Naive thymus-derived CD8-positive, alpha-beta T cell (primary cell): ENCODE results near the gene TBC1D5. TPM values are rescaled to one million over a fixed set of nuclear protein-coding genes. Genes with fewer than 3 reads are reported as not detected.

Experiments used
- ATAC-seq, 2 donors: fragments of 150-1000 bp; cut with Tn5 transposase in 1 of 2; sonication (Bioruptor Pico), chemical (Tn5 transposase) in 1 of 2; 1 replicate in 1 of 2; 2 replicates in 1 of 2; pipeline ENCODE4 v1.10.0; 2021; ENCODE audit warnings: mild to moderate bottlenecking in 2 of 2, moderate library complexity in 2 of 2
- POLR2A ChIA-PET: fragments of 350-600 bp; sonication (Branson Sonifier 250); formaldehyde crosslinking; loops from one replicate; lab custom pipeline; 2021; ENCODE audit warnings: antibody characterized with exemption; lab: Charles Lee
- DNase-seq, 10 donors: peaks; one replicate each; pipeline versions ENCODE4 v3.0.0 to v3.0.0-alpha.2; 2020 to 2022
- H3K27ac Mint-ChIP-seq, 10 donors: one replicate each; pipeline ENCODE4 v1.8.0; 2020 to 2022; ENCODE audit warnings: mild to moderate bottlenecking in 10 of 10, mixed read lengths in 10 of 10, moderate library complexity in 4 of 10, inconsistent platforms in 1 of 10
- H3K27me3 Mint-ChIP-seq, 5 donors: one replicate each; pipeline ENCODE4 v1.8.0; 2021 to 2022; ENCODE audit warnings: mixed read lengths in 5 of 5
- H3K36me3 Mint-ChIP-seq, 3 donors: one replicate each; pipeline ENCODE4 v1.8.0; 2020 to 2022; ENCODE audit warnings: mixed read lengths in 3 of 3, mild to moderate bottlenecking in 2 of 3, inconsistent platforms in 1 of 3
- H3K4me1 Mint-ChIP-seq, 4 donors: one replicate each; pipeline ENCODE4 v1.8.0; 2021 to 2022; ENCODE audit warnings: mixed read lengths in 4 of 4
- H3K4me3 Mint-ChIP-seq, 10 donors: one replicate each; pipeline ENCODE4 v1.8.0; 2020 to 2022; ENCODE audit warnings: mild to moderate bottlenecking in 10 of 10, mixed read lengths in 10 of 10, moderate library complexity in 6 of 10, inconsistent platforms in 1 of 10
- H3K9me3 Mint-ChIP-seq, 9 donors: one replicate each; pipeline ENCODE4 v1.8.0; 2020 to 2022; ENCODE audit warnings: mixed read lengths in 9 of 9, mild to moderate bottlenecking in 3 of 9, inconsistent platforms in 1 of 9, moderate library complexity in 1 of 9
- polyA plus RNA-seq, 3 donors: library from polyadenylated mRNA; unstranded; fragments of 300-500 nt; fragmentation: Illumina TruSeq; gene quantifications; one replicate each; pipeline ENCODE4 v1.2.3, GENCODE V29; 2021
- total RNA-seq, 8 experiments: library from RNA in 2 of 8; stranded (reverse) in 2 of 8; gene quantifications; one replicate each; pipeline ENCODE4 v1.2.3 and lab custom pipeline; 2021 to 2026

TBC1D5 gene
- total and polyA plus RNA-seq, 5 experiments from 2014 or later: 21.8 to 34.7 (median 27.2) TPM

GRCh38 chr3:17562845-17563244 lies 179.6 kb downstream of the TBC1D5 start:
- ATAC-seq (no peak), DNase-seq (no peak)
- Mint-ChIP-seq H3K4me1 (peaks cover 2 to 16% (median 9%) of the 10 kb centered on the region in 4 donors), H3K4me3 (no peak overlapping the region), H3K27me3 (no peaks in the 10 kb centered on the region), H3K36me3 (peaks cover 0 to 13% (median 9%) of the 10 kb centered on the region in 3 donors), H3K9me3 (no peaks in the 10 kb centered on the region), H3K27ac (no peak overlapping the region)
- POLR2A ChIA-PET: no interaction called here

DNA sequence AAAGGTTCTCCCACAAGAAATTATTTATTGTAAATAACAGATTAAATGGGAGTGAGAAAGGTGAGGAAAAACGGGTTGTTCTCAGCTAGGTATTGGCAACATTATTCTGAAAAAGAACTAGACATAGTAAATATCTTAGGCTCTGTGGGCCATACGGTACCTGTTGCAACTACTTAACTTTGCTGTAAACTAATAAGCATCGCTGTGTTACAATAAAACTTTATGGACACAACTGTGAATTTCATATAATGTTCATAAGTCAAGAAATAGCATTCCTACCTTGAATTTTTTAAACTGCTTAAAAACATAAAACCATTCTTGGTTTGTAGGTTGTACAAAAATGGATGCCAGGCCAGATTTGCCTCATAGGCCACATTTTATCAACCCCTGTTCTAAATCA lies 183.9 kb downstream of the TBC1D5 start:
- H3K9me3 Mint-ChIP-seq: no peaks in the 10 kb centered on the region
- no peak overlapping the region for H3K27ac Mint-ChIP-seq
- ATAC-seq (no peak), DNase-seq (no peak)
- peaks cover 0 to 5% (median under 1%) of the 10 kb centered on the region in 4 donors for H3K4me1 Mint-ChIP-seq
- H3K36me3 Mint-ChIP-seq: peaks cover 0 to 22% (median 13%) of the 10 kb centered on the region in 3 donors
- POLR2A ChIA-PET: no interaction called here
- H3K27me3 Mint-ChIP-seq: no peaks in the 10 kb centered on the region
- no peak overlapping the region for H3K4me3 Mint-ChIP-seq

DNA sequence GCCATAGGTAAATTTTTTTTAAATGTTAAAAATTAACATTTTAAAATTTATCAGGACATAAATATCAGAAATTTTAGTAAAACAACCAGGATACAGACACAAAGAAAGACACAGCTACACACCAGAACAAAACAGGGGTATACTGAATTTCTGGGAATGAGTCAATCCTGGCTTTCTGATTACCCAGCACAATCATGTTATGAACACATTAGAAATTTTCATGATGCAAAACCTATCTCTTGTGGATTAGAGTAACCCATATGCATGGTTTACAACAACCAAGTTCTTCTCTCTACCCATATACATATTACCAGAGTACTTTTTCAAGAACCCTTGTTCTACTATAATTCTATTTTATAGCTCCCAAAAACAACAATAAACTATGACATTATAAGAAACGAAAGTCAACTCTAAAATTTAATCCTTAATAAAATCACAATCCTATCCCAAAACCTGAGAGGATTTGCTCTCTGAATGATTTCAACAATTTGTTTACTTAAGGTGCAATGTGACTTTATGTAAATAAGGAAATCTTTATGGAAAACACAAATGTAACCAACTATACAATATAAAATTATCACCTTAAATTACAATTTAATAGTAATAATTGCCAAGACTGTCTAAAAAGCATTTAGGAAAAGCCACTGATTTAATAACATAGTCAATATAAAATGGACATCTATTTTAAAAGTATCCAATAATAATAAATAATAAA lies 184.5 kb downstream of the TBC1D5 start:
- no peak overlapping the region for H3K27ac Mint-ChIP-seq
- H3K27me3 Mint-ChIP-seq: no peaks in the 10 kb centered on the region
- POLR2A ChIA-PET: no interaction called here
- H3K9me3 Mint-ChIP-seq: no peaks in the 10 kb centered on the region
- DNase-seq (no peak), ATAC-seq (no peak)
- peaks cover 0 to 22% (median 13%) of the 10 kb centered on the region in 3 donors for H3K36me3 Mint-ChIP-seq
- peaks cover 0 to 5% (median under 1%) of the 10 kb centered on the region in 4 donors for H3K4me1 Mint-ChIP-seq
- H3K4me3 Mint-ChIP-seq: no peak overlapping the region

DNA sequence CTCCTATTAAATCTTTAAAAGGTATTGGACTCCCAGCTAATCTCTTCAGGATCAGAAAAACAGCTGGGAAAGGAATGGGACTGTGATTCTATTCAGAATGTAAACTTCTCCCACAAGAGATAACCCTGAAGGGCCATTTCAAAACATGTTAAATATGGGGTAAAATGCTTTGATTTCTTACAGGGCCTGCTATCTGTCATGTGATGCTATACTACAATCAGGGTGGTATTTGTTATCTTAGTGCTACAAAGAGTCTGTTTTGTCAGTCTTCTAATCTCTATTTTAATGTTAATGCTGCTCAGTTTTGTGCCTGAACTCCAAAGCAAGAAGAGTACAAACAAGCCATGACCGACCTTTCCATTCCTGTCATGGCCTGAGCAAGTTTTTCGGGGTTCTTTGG lies 186.9 kb downstream of the TBC1D5 start:
- Mint-ChIP-seq H3K36me3 (peaks cover 0 to 24% (median 6%) of the 10 kb centered on the region in 3 donors), H3K4me1 (peaks cover 0 to 5% (median 2%) of the 10 kb centered on the region in 4 donors), H3K27me3 (no peaks in the 10 kb centered on the region), H3K9me3 (no peaks in the 10 kb centered on the region), H3K27ac (no peak overlapping the region), H3K4me3 (no peak overlapping the region)
- POLR2A ChIA-PET: no interaction called here
- ATAC-seq (no peak), DNase-seq (no peak)

DNA sequence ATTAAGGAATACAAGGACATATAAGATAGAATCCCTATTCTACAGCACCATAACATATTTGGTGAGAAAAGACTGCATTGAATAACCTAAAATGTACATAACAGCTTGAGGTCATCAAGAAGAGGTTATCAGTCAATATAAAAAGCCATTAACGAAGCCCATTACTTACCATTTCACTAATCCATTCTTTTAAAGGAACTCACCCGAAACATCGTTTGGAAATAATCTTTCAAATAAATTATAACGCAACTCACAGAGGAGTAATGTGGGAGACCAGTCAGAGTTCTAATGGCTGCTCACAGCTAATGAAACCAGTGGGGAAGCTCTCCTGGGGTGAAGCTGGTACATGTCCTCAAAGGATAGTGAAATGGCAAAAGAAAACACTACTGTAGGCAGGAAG lies 188.4 kb downstream of the TBC1D5 start:
- ATAC-seq (no peak), DNase-seq (no peak)
- no peaks in the 10 kb centered on the region for H3K9me3 Mint-ChIP-seq
- H3K4me3 Mint-ChIP-seq: no peak overlapping the region
- H3K27ac Mint-ChIP-seq: peak overlapping the region in 1 of 10 donors; percentile 12
- POLR2A ChIA-PET: no interaction called here
- peaks cover 0 to 17% (median under 1%) of the 10 kb centered on the region in 3 donors for H3K36me3 Mint-ChIP-seq
- H3K27me3 Mint-ChIP-seq: no peaks in the 10 kb centered on the region
- H3K4me1 Mint-ChIP-seq: peaks cover 0 to 5% (median 2%) of the 10 kb centered on the region in 4 donors

GRCh38 chr3:17553080-17553479 lies 189.4 kb downstream of the TBC1D5 start:
- H3K27me3 Mint-ChIP-seq: no peaks in the 10 kb centered on the region
- no peak for DNase-seq
- H3K4me1 Mint-ChIP-seq: peaks cover 0 to 5% (median 2%) of the 10 kb centered on the region in 4 donors
- H3K9me3 Mint-ChIP-seq: no peaks in the 10 kb centered on the region
- POLR2A ChIA-PET: no interaction called here
- ATAC-seq: no peak
- no peak overlapping the region for H3K4me3 Mint-ChIP-seq
- H3K27ac Mint-ChIP-seq: no peak overlapping the region
- H3K36me3 Mint-ChIP-seq: peaks cover 0 to 21% (median under 1%) of the 10 kb centered on the region in 3 donors

GRCh38 chr3:17552351-17552750 lies 190.1 kb downstream of the TBC1D5 start:
- no peaks in the 10 kb centered on the region for H3K9me3 Mint-ChIP-seq
- peak overlapping the region in 1 of 10 donors; percentile 2 for H3K27ac Mint-ChIP-seq
- DNase-seq (no peak), ATAC-seq (no peak)
- H3K36me3 Mint-ChIP-seq: peaks cover 0 to 20% (median 3%) of the 10 kb centered on the region in 3 donors
- peaks cover 0 to 4% (median 2%) of the 10 kb centered on the region in 4 donors for H3K4me1 Mint-ChIP-seq
- POLR2A ChIA-PET: no interaction called here
- H3K27me3 Mint-ChIP-seq: no peaks in the 10 kb centered on the region
- H3K4me3 Mint-ChIP-seq: no peak overlapping the region

- H3K27me3 Mint-ChIP-seq: no peaks in the 10 kb centered on the region
- H3K27ac Mint-ChIP-seq: no peak overlapping the region
- peaks cover 0 to 3% (median 2%) of the 10 kb centered on the region in 4 donors for H3K4me1 Mint-ChIP-seq
- H3K9me3 Mint-ChIP-seq: no peaks in the 10 kb centered on the region
- DNase-seq (no peak), ATAC-seq (no peak)
- POLR2A ChIA-PET: no interaction called here
- H3K36me3 Mint-ChIP-seq: peaks cover 0 to 20% (median 3%) of the 10 kb centered on the region in 3 donors
- no peak overlapping the region for H3K4me3 Mint-ChIP-seq
Measured at GRCh38 chr3:17551895-17552294, 190.5 kb downstream of the TBC1D5 start.

GRCh38 chr3:17551333-17551732 lies 191.1 kb downstream of the TBC1D5 start:
- ATAC-seq: no peak
- Mint-ChIP-seq H3K4me3 (no peak overlapping the region), H3K9me3 (no peaks in the 10 kb centered on the region), H3K27ac (no peak overlapping the region), H3K36me3 (peaks cover 0 to 19% (median 3%) of the 10 kb centered on the region in 3 donors), H3K27me3 (no peaks in the 10 kb centered on the region), H3K4me1 (peaks cover 0 to 3% (median 2%) of the 10 kb centered on the region in 4 donors)
- POLR2A ChIA-PET: no interaction called here
- no peak for DNase-seq

DNA sequence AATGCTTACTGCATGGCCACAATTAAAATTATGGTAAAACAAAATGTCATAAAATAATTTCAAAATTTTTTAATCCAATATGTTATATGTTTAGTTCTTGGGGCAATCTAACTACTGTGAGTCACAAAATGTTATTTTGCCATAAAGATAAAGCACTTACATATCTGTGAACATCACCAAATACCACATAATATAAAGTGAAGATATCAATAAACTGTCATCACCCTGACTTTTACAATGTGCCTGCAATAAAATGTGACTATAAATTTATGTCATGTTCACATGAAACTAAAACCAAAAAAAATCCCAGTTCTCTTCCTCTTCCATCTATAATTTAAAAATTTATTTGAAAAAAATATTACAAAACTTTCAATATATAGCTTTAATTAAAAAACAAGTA lies 191.8 kb downstream of the TBC1D5 start:
- no peak overlapping the region for H3K27ac Mint-ChIP-seq
- ATAC-seq (no peak), DNase-seq (no peak)
- POLR2A ChIA-PET: no interaction called here
- H3K4me1 Mint-ChIP-seq: peaks cover 0 to 2% (median 1%) of the 10 kb centered on the region in 4 donors
- H3K36me3 Mint-ChIP-seq: peaks cover 0 to 16% (median 3%) of the 10 kb centered on the region in 3 donors
- no peaks in the 10 kb centered on the region for H3K9me3 Mint-ChIP-seq
- H3K27me3 Mint-ChIP-seq: no peaks in the 10 kb centered on the region
- no peak overlapping the region for H3K4me3 Mint-ChIP-seq

GRCh38 chr3:17546500-17547255 lies 195.8 kb downstream of the TBC1D5 start:
- H3K9me3 Mint-ChIP-seq: peaks cover 0 to 1% (median 0%) of the 10 kb centered on the region in 9 donors

GRCh38 chr3:17544632-17545031 lies 197.8 kb downstream of the TBC1D5 start:
- Mint-ChIP-seq H3K4me1 (no peaks in the 10 kb centered on the region), H3K27me3 (no peaks in the 10 kb centered on the region), H3K36me3 (peaks cover 0 to 19% (median 18%) of the 10 kb centered on the region in 3 donors), H3K9me3 (peaks cover 0 to 6% (median 0%) of the 10 kb centered on the region in 9 donors), H3K27ac (no peak overlapping the region), H3K4me3 (no peak overlapping the region)
- ATAC-seq (no peak), DNase-seq (no peak)
- POLR2A ChIA-PET: no interaction called here

More at GRCh38 chr3:17546500-17547255, 195.8 kb downstream of the TBC1D5 start:
- Mint-ChIP-seq H3K4me1 (no peaks in the 10 kb centered on the region), H3K27ac (peak overlapping the region in 1 of 10 donors; percentile 5), H3K27me3 (no peaks in the 10 kb centered on the region), H3K4me3 (no peak overlapping the region), H3K36me3 (peaks cover 0 to 20% (median 10%) of the 10 kb centered on the region in 3 donors)
- POLR2A ChIA-PET: no interaction called here
- ATAC-seq: no peak
- no peak for DNase-seq

DNA sequence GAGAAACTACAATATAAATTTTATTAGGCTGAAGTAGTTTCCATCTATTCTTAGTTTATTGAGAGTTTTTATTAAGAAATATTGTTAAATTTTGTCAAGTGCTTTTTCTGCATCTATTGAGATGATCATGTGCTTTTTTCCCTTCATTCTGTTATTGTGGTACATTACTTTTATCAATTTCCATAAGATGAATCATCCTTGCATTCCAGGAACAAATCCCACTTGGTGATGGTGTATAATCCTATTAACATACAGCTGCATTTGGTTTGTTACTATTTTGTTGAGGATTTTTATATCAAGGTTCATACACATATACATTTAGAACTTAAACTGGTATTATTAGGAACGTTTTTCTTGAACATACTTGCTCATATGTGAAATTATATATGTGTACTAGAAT lies 199.8 kb downstream of the TBC1D5 start:
- POLR2A ChIA-PET: no interaction called here
- no peak for DNase-seq
- Mint-ChIP-seq H3K36me3 (peaks cover 0 to 17% (median 16%) of the 10 kb centered on the region in 3 donors), H3K9me3 (peaks cover 0 to 6% (median 1%) of the 10 kb centered on the region in 9 donors), H3K4me3 (no peak overlapping the region), H3K27ac (no peak overlapping the region), H3K4me1 (peaks cover 0 to 9% (median 1%) of the 10 kb centered on the region in 4 donors), H3K27me3 (no peaks in the 10 kb centered on the region)
- no peak for ATAC-seq
